Measurements from ENCODE around the gene C4BPB. TPM values are rescaled to one million over a fixed set of nuclear protein-coding genes. Genes with fewer than 3 reads are reported as not detected.

Gene C4BPB
- total RNA-seq, 2 donors from 2014 or later = not detected

GRCh38 chr1:207050480-207051190 lies 38.0 kb upstream of the C4BPB start:
- Histone ChIP-seq H3K4me3 (ENCODE audit: low read length) (peak overlapping the region; percentile 97), H3K9me3 (ENCODE audit: control insufficient read depth, low read length) (no peaks in the 10 kb centered on the region), H3K9ac (ENCODE audit: extremely low read depth, low read length, poor library complexity, severe bottlenecking) (peak overlapping the region; percentile 94), H3K27me3 (ENCODE audit: control insufficient read depth, insufficient read depth, low read length, poor library complexity, severe bottlenecking) (no peaks in the 10 kb centered on the region), H3K36me3 (ENCODE audit: control insufficient read depth, insufficient read depth, low read length) (peaks cover 39% of the 10 kb centered on the region), H3K4me1 (ENCODE audit: control insufficient read depth, insufficient read depth, low read length) (peaks cover 6% of the 10 kb centered on the region), H3K27ac (ENCODE audit: low read depth, low read length) (peak overlapping the region; percentile 87)
- WGBS, 2 experiments (ENCODE audit: insufficient coverage in 1 of 2, insufficient read length in 1 of 2) = 0 to 4% methylated on average over 20 to 47 of the region's 47 CpGs
- peak; percentile 96 for DNase-seq
- TF ChIP-seq CTCF (conservative IDR thresholded peaks at IDR 0.05) = no peak
- peaks cover 10% of the 10 kb centered on the region for H3K36me3 Mint-ChIP-seq (ENCODE audit: low read depth)
- H3K4me1 Mint-ChIP-seq = peaks cover 26% of the 10 kb centered on the region
- H3K27me3 Mint-ChIP-seq (ENCODE audit: insufficient read depth) = peaks cover 2% of the 10 kb centered on the region
- H3K4me3 Mint-ChIP-seq = peak overlapping the region; percentile 99
- peak overlapping the region; percentile 99 for H3K27ac Mint-ChIP-seq
- no peaks in the 10 kb centered on the region for H3K9me3 Mint-ChIP-seq

GRCh38 chr1:207051191-207051943 lies 37.3 kb upstream of the C4BPB start, which contains the start of gene YOD1:
TSS of gene YOD1 (minus strand) at chr1:207051208. CDS start at chr1:207051030, 178 bp downstream.
- peak within 1 kb of the TSS; percentile 100 for H3K27ac Mint-ChIP-seq
- peaks cover 24% of the 10 kb centered on the region for H3K4me1 Mint-ChIP-seq
- Histone ChIP-seq H3K9ac (ENCODE audit: extremely low read depth, low read length, poor library complexity, severe bottlenecking) (peak within 1 kb of the TSS; percentile 94), H3K9me3 (ENCODE audit: control insufficient read depth, low read length) (no peaks in the 10 kb centered on the region), H3K36me3 (ENCODE audit: control insufficient read depth, insufficient read depth, low read length) (peaks cover 32% of the 10 kb centered on the region), H3K27ac (ENCODE audit: low read depth, low read length) (peak within 1 kb of the TSS; percentile 87), H3K4me1 (ENCODE audit: control insufficient read depth, insufficient read depth, low read length) (peaks cover 6% of the 10 kb centered on the region), H3K4me3 (ENCODE audit: low read length) (peak within 1 kb of the TSS; percentile 97), H3K27me3 (ENCODE audit: control insufficient read depth, insufficient read depth, low read length, poor library complexity, severe bottlenecking) (no peaks in the 10 kb centered on the region)
- peaks cover 10% of the 10 kb centered on the region for H3K36me3 Mint-ChIP-seq (ENCODE audit: low read depth)
- H3K27me3 Mint-ChIP-seq (ENCODE audit: insufficient read depth) = peaks cover 2% of the 10 kb centered on the region
- peak within 1 kb of the TSS; percentile 99 for H3K4me3 Mint-ChIP-seq
- 59 to 72% methylated on average over 7 to 15 of the region's 15 CpGs for WGBS, 2 experiments (ENCODE audit: insufficient coverage in 1 of 2, insufficient read length in 1 of 2)
- DNase-seq = no peak
- TF ChIP-seq CTCF (conservative IDR thresholded peaks at IDR 0.05) = no peak
- H3K9me3 Mint-ChIP-seq = no peaks in the 10 kb centered on the region

- Histone ChIP-seq H3K9ac (ENCODE audit: extremely low read depth, low read length, poor library complexity, severe bottlenecking) (peak within 1 kb of the TSS; percentile 91), H3K27ac (ENCODE audit: low read depth, low read length) (no peak within 1 kb of the TSS), H3K9me3 (ENCODE audit: control insufficient read depth, low read length) (no peaks in the 10 kb centered on the region), H3K4me1 (ENCODE audit: control insufficient read depth, insufficient read depth, low read length) (peaks cover under 1% of the 10 kb centered on the region), H3K27me3 (ENCODE audit: control insufficient read depth, insufficient read depth, low read length, poor library complexity, severe bottlenecking) (no peaks in the 10 kb centered on the region), H3K36me3 (ENCODE audit: control insufficient read depth, insufficient read depth, low read length) (peaks cover 14% of the 10 kb centered on the region), H3K4me3 (ENCODE audit: low read length) (peak within 1 kb of the TSS; percentile 84)
- 2% methylated on average over 22 to 56 of the region's 56 CpGs for WGBS, 2 experiments (ENCODE audit: insufficient coverage in 1 of 2, insufficient read length in 1 of 2)
- Mint-ChIP-seq H3K9me3 (no peaks in the 10 kb centered on the region), H3K27me3 (ENCODE audit: insufficient read depth) (peaks cover 2% of the 10 kb centered on the region), H3K4me3 (peak within 1 kb of the TSS; percentile 99), H3K36me3 (ENCODE audit: low read depth) (peaks cover 6% of the 10 kb centered on the region), H3K4me1 (peaks cover 12% of the 10 kb centered on the region), H3K27ac (peak within 1 kb of the TSS; percentile 100)
- DNase-seq = peak; percentile 100
- TF ChIP-seq CTCF (conservative IDR thresholded peaks at IDR 0.05) = peak; percentile 50
Measured at GRCh38 chr1:207052911-207053769, 35.5 kb upstream of the C4BPB start, which contains the start of gene PFKFB2. TSS of gene PFKFB2 (plus strand) at chr1:207053275. CDS start at chr1:207054718, 1,443 bp downstream.

Measured in endodermal cell (in vitro differentiated cells).